ENCODE measurements around the gene SYMPK.

Gene SYMPK

DNA sequence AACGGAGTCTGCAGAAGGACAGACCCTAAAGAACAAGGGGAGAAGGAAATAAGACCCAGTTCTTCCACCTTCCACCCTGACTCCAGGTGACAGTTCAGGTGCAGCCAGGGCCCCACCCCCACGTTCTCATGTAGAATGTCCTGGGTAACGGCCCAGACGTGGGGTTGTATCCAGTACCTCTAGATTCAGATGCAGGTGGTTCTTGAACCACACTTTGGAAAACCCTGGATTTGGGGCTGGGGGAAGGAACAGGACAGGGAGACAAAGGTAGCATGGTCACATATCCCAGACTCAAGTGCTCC, 82.8 kb downstream of the SYMPK start:
- no peak for DNase-seq

- DNase-seq: peak; percentile 74
These were observed 83.5 kb downstream of the SYMPK start for GRCh38 chr19:45779231-45780145.

GRCh38 chr19:45778010-45778661, 84.8 kb downstream of the SYMPK start:
- no peak for DNase-seq

- no peak for DNase-seq
These were observed 85.5 kb downstream of the SYMPK start for GRCh38 chr19:45777395-45777961.

GRCh38 chr19:45774765-45775164, 88.2 kb downstream of the SYMPK start:
- DNase-seq: no peak

DNA sequence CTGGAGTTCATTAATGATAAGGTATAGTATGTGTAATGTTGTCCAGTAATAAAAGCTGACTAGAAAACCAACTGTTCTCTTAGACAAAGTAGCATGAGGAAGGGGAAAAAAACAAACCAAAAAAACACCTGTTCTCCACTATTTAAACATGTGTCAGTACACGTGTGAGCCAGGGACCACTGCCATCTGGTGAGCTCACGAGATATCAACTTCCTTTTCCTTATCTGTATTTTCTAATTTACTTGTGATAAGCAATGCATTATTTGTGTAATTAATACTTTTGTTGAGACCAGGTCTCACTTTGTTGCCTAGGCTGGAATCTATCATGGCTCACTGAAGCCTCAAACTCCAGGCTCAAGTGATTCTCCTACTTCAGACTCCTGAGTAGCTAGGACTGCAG, 89.6 kb downstream of the SYMPK start:
- no peak for DNase-seq

- no peak for DNase-seq
These were observed 90.0 kb downstream of the SYMPK start for GRCh38 chr19:45772912-45773311.

DNA sequence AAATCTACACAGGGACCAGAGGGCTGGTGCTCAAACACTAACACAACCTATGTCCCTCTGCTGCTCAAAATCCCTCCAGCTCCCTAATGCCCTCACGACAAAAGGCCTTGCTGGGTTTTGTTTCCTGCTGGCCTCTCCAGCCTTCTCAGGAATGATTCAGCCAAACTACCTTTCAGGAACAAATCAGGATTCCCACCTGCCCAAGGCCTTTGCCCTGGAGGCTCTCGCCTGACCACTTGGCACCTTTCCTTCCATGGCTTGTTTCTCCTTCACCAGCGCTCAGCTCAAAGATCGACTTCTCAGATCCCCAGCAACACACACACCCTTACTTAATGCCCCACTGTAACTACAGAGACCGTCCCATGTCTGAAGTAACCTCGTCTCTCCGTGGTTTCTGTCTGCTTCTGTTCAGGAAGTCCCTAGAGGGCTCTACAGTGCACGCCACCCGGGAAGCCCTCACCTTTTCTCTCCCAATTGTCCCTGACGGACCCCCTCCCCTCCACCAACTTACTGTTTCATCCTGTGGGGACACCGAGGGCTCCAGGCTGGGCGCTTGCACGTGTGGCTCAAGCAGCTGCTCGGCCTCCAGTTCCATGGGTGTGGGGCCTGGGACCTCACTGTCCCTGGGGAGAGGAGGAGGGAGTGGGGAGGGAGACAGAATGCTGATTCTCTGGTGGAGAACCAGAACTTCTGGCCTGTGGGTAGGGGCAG, 90.7 kb downstream of the SYMPK start:
- no peak for DNase-seq

DNA sequence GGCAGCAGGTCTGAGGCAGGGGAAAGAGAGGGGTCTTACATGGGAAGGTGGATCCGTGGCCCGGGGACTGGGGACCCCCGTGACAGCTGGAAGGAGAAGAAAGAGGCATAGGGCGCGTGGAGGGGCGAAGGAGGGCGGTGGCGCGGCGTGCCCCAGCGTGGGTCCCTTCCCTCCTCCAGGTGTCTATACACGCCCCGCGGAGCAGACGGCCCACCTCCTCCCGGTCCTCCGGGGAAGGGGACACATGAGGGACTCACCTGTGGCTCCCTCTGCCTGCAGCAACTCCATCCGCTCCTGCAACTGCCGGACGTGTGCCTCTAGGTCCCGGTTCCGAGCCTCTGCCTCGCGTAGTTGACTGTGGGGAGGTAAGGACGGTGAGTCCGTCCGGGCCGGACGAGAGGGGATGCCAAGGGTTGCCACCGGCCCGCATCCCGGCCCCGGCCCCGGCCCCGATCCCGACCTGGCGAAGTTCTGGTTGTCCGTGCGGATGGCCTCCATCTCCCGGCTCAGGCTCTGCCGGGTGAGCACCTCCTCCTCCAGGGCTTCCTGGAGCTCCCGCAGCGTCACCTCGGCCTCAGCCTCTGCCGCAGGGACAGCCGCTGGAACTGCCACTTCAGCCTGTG, 91.5 kb downstream of the SYMPK start:
- DNase-seq: no peak

DNA sequence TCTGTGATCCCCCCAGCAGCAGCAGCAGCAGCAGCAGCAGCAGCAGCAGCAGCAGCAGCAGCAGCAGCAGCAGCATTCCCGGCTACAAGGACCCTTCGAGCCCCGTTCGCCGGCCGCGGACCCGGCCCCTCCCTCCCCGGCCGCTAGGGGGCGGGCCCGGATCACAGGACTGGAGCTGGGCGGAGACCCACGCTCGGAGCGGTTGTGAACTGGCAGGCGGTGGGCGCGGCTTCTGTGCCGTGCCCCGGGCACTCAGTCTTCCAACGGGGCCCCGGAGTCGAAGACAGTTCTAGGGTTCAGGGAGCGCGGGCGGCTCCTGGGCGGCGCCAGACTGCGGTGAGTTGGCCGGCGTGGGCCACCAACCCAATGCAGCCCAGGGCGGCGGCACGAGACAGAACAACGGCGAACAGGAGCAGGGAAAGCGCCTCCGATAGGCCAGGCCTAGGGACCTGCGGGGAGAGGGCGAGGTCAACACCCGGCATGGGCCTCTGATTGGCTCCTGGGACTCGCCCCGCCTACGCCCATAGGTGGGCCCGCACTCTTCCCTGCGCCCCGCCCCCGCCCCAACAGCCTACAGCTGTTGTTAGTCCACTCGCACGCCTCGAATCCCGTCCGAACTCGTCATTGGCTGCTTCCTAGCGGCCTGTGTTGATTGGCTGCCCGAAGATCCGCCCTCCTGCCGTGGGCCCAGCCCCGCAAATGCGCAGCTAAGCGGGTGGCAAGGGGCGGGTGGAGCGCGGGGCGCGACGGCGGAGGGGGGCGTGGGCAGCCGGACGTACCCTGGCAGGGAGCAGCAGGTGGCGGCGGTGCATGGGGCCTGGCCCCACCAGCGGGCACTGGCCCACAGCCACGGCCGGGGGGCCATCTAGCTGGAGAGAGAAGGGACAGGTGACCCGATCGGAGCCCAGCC, 92.5 kb downstream of the SYMPK start:
- peak; percentile 93 for DNase-seq

GRCh38 chr19:45769821-45770191, 93.1 kb downstream of the SYMPK start:
- peak; percentile 58 for DNase-seq

DNA sequence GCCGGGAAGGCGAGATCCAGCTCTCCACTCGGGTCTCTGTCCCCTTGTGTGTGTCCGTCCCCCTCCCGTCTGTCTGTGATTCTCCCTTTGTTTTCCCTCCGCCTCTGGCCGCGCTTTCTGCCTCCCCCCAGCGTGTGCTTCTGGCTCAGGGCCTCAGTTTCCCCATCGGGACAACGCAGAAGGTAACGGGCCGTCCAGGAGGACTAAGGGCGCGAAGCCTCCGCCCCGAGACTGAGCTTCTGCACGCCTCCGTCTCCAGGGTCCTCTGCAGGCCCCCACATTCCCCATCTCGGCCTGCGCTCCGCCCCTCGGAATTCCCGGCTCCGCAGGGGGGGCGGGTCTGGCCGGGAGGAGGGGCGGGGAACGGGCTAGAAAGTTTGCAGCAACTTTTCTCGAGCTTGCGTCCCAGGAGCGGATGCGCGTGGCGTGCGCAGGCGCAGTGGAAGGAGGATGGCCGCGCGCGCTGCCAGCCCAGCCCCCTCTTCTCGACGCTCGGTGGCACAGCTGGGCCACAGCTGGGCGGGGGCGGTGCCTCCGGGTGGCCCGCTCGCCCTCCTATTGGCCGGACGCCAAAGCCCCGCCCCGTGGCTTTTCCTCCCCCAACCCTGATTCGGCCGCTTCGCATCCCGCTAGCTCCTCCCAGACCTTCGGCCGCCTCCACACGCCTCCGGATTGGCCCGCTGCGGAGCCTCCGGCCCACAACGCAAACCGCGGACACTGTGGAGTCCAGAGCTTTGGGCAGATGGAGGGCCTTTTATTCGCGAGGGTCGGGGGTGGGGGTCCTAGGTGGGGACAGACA, 93.8 kb downstream of the SYMPK start, which contains the start of gene SIX5:
TSS of gene SIX5 (minus strand) at position 269 of the 799 bp plus-strand sequence. CDS start 408 bp downstream, outside the sequence.
- DNase-seq: peak; percentile 75

GRCh38 chr19:45768655-45768983, 94.3 kb downstream of the SYMPK start:
- no peak for DNase-seq

DNA sequence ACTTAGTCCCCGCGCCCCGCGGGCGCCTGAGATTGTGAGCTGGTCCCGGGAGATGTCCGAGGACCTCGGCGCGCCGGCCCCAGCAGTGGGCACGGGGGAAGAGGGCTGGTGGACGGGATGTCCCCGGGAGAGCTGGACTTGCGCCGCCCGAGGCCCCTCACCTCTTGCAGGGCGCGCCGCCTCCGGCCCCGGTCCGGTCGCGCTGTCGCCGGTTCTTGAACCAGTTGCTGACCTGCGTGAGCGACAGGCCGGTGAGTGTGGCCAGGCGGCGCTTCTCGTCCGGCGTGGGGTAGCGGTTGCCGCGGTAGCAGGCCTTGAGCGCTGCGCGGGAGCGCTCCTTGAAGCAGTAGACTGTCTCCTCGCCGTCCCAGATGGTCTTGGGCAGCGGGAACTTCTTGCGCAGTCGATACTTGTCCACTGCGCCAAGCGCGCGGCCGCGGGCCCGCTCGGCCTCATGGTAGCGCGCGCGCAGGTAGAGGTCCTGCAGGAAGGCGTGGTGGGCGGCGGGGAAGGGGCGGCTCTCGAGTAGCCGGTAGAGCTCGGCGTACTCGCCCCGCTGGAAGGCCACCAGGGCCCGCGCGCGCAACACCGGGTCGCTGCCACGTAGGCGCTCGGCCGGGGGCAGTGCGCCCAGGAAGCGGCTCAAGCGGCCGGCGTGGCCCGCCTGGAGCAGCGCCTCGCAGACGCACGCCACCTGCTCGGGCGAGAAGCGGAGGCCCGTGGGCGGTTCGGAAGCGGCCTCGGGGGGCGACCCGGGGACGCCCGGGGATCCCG, 94.9 kb downstream of the SYMPK start:
- no peak for DNase-seq

GRCh38 chr19:45767410-45767880, 95.5 kb downstream of the SYMPK start:
- DNase-seq: no peak

DNA sequence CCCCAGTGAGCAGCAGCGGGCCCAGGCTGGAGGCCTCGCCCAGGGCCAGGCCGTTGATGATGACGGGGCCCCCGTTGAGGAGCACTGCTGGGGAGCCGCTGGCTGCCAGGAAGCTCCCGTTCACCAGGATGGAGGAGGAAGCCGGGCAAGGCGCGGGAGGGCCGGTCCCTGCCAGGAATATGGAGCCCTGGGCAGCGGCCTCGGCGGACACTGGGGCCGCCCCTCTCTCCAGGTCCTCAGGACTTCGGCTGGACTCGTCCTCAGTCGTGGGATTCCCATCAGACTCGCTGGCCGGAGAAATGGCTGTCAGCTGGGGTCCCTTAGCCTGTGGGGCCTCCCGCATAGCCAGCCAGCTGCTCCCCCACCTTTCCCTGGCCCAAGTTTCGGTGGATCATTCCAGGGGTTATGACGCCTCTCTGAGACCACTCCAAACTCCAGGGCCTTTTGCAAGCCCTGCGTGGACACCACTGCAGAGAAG, 96.0 kb downstream of the SYMPK start:
- DNase-seq: no peak

DNA sequence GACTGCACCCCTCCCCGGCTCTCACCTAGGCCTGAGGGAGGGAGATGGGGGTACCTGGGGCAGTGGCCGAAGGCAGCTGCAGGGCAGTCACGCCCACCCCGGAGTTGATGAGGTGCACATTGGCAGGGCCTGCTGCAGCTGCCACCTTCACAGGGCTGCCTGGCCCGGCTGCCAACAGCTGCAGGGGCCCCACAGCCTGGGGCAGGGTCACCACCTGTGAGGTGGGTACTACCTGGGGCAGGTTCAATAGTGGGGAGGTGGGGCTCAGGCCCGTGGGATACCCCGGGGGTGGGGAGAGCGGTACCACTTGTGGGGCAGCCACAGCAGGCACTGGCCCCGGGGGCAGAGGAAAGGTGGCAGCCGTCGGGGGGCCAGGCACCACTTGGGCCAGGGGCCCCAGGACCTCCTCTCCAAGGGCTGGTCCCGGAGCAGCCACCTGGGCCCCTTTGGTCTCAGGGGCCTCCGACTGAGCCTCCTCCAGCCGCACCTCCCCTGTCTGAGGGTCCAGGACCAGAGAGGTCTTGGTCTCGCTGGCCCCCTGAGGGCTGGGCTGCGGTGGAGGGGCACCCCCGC, 96.6 kb downstream of the SYMPK start:
- DNase-seq: no peak

DNA sequence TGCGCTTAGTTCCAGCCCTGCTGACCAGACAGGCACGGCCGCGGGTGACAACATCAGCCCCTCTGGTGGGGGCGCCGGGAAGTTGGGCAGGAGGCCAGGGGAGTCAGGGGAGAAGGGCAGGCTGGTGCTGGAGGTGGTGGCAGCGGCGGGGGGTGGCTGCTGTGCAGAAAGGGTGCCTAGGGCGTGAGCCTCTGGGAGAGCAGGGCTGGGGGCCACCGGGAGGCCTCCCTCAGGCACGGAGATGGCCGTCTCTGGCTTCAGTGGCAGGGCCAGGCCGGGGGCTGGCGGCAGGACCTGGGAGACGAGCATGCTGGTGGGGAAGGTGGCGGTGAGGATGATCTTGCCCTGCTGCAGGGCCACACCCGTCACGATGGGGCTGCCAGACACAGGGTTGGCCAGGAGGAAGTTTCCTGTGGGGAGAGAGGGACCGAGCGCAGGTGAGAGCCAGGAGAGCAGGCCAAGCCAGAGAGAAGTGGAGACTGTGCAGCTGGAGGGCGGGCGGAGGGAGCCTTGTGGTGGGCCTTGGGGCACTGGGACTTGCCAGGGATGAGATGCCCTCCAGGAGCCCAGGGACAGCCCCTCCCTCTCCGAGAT, 97.1 kb downstream of the SYMPK start:
- no peak for DNase-seq

Data from NCI-H526 treated with DMSO at 0.1 percent for 48 hours (cell line).